Stimulated activated CD8-positive, alpha-beta memory T cell treated with anti-CD3 and anti-CD28 coated beads, Interleukin-2, amount 100 ng/mL, for 48 hours (primary cell): ENCODE results near the gene RERE.

Experiments
- DNase-seq, 2 donors: peaks; one replicate each; pipeline ENCODE4 v3.0.0-alpha.2; 2020; ENCODE audit warnings: low read depth in 2 of 2

RERE gene

GRCh38 chr1:8477166-8477982 lies 340.1 kb downstream of the RERE start:
- peak; percentile 4 to 24 for DNase-seq

DNA sequence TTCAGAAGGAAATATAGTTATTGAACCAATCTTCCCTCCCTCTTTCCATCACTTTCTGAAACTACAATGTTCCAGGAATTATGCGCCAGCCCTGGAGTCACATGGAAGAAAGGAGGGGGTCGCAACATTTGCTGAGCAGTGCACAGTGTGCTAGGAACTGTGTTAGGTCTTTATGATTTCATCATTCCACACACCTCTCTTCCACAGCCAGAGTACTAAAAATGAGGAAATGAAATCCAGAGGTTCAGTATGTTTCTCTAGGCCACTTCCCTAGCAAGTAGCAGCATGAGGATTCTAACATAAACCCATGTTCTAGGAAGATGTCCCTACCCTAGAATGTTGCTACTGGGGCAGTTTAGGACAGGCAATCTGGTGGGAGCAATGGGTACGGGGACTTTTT lies 341.4 kb downstream of the RERE start:
- no peak for DNase-seq

- no peak for DNase-seq
Measured at GRCh38 chr1:8474369-8474768, 343.1 kb downstream of the RERE start.

DNA sequence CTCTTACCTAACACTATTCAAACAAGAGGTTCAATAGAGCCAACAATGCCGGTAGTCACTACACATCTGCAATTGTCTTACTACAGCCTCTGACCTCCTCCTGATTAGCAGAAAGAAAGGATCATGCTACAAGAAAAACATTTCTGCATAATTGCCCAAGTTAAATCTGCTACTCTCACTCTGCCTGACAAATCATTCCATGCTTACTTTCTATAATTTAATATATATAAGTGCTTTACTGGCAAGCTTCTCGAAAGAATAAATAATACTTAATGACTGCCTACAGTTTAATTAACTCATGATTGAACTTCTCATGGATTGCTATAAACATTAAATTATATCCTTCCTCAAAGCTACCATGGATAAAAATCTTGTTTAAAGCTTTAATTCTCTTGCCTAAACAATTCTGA lies 343.5 kb downstream of the RERE start:
- no peak for DNase-seq

DNA sequence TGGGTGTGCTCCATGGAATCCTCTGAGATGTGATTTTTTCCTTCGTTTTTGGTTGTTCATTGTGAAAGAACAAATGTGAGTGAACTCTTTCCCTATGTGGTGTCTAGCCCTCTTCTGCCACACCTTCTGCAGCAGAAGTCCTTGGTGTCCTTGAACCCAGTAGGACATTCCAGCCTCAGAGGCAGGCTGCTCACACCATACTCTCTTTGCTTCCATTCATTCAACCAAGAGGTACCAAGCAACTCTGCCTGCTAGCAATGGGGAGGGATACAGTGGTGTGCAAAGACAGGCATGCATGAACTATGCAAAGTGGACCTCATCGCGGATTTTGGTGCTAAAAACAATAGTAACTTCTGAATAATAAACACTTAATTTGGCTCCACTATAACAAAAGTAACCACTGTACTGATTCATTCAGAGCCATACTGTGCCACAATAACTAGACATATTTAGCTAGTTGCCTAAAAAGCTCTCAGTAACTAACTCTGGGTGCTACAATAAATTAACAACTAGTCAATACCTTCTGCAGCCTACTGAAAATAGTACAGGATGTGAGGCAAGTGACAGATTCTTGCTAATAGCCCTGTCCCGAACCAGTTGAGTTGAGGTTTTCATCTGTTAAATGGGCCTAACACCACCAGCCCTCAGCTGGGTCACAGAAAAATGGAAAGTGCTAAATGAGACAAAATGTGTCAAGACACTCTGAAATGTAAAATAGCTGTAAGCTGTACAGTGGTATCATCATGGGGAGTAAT lies 344.1 kb downstream of the RERE start:
- DNase-seq, result no peak

DNA sequence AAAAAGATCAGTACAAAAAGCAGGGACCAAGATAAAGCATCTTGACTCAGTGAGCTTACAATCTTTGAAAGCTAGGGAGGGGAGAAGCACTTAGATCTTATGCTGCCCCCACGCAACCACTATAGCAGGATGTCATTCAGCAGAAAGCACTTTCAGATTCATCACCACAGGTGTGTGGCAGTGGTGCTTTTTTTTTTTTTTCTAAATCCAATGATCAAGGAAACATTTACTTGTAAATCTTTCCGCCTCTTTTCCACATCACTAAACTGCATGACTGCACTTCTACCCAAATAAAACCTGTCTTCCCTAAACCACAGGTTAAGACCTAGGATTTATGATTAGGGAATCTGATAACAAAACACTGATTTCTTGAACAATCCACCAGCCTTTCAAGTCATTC lies 344.8 kb downstream of the RERE start:
- DNase-seq, result peak; percentile 10 to 17

- no peak for DNase-seq
Measured at GRCh38 chr1:8471451-8471850, 346.0 kb downstream of the RERE start.

DNA sequence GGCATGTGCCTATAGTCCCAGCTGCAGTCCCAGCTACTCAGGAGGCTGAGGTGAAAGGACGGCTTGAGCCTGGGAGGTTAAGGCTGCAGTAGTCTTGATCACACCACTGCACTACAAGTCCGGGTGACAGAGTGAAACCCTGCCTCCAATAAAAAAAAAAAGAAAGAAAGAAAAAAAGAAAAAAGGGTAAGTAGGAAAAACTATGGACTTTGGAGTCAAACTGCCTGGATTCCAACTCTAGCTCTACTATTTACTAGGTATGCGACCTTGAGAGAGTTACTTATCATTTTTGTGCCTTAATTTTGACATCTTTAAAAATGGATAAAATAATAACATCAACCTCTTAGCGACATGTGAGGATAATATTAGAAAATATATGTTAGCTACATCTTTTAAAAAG lies 348.7 kb downstream of the RERE start:
- no peak for DNase-seq

- no peak for DNase-seq
Measured at GRCh38 chr1:8467308-8467707, 350.1 kb downstream of the RERE start.

- no peak for DNase-seq
Measured at GRCh38 chr1:8465692-8466091, 351.7 kb downstream of the RERE start.

DNA sequence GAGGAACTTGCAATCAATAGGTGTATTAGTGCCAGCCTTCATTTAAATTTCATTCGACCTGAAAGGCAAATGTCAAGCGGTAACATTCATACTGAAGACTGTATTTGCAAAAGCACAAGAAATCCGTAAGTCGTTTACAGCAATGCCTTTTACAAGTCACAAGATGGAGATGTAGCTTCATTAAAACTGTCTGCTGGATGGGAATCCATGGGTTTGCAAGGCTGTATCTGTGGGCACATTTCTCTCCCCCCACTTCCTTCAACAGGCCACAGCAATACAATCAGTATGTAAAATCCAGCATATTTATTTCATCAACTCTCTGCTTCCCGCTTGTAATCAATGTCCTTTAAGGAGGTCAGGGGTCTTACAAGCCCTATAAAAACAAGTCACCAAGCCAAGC lies 352.4 kb downstream of the RERE start:
- no peak for DNase-seq

- no peak for DNase-seq
Measured at GRCh38 chr1:8464377-8464776, 353.1 kb downstream of the RERE start.

DNA sequence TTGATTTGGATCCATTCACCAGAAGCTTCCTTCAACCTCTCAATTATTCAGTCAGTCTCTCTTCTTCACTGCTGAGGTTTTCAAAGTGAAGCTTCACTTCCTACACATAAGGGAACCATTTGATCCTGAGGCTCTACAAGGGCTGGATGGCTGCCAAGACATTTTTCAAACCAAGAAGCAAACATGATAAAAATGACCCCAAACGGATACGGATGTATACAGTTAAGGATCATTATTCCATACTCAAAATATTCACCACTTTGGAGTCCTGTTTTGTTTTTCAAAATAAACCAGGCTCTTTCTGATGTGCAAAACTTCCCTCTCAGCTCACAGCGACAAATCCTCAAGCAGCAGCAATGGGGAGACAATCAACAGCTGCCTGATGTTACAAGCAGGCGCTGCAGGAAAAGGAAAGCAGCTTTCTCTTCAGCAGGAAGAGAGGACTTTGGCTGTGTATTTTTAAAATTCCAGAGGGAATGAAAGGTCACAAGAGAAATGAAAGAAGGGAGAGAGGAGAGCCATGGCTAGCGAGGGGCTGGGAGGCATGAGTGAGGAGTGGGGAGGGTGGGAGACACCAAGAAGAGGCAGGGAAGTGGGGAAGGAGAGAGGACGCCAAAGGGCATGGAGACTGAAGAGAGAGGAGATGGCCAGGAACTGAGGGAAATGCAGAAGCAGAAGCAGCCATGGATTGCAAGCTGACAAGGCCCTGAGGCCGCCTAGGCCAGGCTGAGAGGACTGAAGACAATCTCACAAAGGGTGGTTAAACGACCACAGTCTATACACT lies 354.1 kb downstream of the RERE start:
- no peak for DNase-seq

DNA sequence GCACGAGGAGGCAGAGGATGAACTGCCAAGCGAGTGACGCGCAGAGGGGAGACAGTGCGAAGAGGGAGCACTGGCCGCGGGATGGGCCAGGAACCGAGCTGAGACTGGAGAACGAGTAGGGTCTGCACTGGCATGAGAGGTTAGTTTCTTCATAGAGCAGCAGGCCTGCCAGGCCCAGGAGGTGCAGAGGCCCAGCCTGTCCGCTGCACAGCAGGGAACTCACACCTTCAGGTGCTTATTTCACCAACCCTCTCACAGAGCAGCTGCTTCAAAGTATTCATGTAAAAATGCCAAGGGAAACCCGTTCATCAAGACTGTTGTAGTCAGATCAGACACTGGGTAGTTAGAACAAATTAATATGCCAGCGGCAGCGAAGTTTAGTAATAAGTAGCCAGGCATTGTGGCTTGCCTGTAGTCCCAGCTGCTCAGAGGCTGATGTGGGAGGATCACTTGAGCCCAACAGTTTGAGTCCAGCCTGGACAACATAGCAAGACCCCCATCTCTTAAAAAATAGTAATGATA lies 355.0 kb downstream of the RERE start:
- no peak for DNase-seq

GRCh38 chr1:8461351-8462110 lies 355.9 kb downstream of the RERE start:
- no peak for DNase-seq

GRCh38 chr1:8460784-8461183 lies 356.7 kb downstream of the RERE start:
- DNase-seq, result no peak

DNA sequence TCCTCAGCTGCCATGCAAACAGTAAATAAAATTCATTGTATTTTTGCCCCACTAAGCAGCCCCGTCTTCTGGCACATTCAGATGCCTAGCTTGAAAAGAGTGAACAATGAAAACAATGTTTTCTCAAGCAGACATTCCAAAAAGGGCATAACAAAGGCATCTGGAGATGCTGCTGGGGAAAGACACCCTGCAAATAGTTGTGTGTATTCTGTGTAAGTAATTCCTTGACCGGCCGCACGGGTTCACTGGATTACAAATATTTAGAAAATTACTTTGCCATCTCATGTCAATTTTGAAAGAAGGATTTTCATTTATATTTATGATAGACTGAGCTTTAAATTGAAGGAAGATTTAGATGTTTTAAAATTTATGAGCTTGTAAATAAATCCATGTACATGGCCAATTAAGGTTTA lies 357.3 kb downstream of the RERE start:
- DNase-seq, result no peak

- DNase-seq, result no peak
Measured at GRCh38 chr1:8458607-8459006, 358.8 kb downstream of the RERE start.

DNA sequence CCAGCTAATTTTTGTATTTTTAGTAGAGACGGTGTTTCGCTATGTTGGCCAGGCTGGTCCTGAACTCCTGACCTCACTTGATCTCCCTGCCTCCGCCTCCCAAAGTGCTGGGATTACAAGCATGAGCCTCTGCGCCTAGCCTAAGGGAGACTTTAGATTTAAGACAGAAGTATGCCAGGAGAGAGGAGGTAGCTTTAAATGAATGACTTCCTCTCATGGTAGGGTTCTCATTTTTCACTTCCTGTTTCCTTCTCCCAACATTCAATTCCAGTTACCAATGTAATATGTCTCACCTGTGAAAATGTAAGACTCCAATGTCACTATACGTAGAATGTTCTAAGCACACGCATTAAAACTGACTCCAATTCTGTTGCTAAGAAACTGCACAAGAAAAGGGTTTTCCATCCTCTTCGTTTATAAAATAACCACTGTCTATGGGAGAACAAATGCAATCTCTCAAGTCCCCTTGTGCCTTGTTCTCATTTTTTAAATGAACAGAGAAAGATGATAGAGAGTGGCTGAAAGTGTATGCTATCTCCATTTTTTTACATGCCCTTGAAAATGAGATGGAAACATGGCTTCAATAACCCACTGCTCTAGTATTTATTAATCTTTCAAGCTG lies 359.6 kb downstream of the RERE start:
- DNase-seq, result no peak

- DNase-seq, result no peak
Measured at GRCh38 chr1:8456991-8457390, 360.4 kb downstream of the RERE start.

DNA sequence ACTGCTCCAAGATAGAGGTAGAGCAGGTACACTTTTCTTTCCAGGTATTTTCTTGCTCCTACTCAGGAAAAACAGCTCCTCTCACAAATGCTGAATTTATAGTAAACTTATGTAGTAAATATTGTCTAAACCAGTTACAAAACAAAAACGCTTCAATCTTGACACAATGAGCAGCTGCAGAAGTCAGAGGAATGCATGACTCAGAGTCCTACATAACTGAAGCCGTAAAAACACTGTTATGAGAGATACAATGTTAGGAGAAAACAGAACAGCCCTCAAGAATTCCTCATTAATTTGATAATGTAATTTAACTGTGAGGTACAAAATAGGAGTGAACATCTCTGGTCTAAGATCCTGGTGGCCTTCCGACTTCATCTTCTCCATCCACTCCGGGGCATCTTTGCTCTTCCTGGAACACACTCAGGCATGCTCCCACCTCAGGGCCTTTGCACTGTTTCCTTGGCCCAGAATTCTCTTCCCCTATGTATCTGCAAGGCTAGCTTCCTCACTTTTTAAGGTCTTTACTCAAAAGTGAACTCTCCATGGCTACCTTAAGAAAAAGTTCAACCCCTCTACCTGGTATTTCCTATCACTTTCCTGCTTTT lies 361.0 kb downstream of the RERE start:
- DNase-seq, result no peak
